GM21529 (cell line): ENCODE results near the gene KIFAP3.
A peak's percentile ranks its signal among the peaks of the same experiment; 100 is the strongest.

ENCODE experiments used
- ATAC-seq: cut with Tn5 transposase; IDR thresholded peaks from one replicate; pipeline ENCODE4 v1.9.1; 2021; ENCODE audit not compliant: unreplicated experiment

Gene KIFAP3

DNA sequence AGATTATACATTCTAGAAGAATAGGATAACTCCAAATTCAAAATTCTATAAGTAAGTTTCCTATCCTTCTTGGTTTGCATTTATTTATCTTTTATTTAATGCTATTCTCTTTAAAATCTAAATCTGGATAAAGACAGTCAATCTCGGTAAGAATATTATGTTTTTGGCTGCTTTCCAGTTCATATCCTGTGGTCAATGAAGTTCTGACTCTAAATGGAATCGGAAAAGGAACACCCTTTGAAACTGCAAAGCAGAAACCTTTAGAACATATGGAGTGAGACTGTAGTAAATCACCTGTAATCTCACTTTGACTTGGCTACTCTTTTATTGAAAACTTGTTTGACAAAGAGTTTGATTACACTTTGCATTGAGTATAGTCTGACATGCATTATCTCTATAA lies 85.2 kb downstream of the KIFAP3 start:
- no peak for ATAC-seq

GRCh38 chr1:169985757-169986156 lies 88.7 kb downstream of the KIFAP3 start:
- no peak for ATAC-seq

GRCh38 chr1:169974067-169974466 lies 100.4 kb downstream of the KIFAP3 start:
- no peak for ATAC-seq

GRCh38 chr1:169970114-169970513 lies 104.4 kb downstream of the KIFAP3 start:
- ATAC-seq: no peak

DNA sequence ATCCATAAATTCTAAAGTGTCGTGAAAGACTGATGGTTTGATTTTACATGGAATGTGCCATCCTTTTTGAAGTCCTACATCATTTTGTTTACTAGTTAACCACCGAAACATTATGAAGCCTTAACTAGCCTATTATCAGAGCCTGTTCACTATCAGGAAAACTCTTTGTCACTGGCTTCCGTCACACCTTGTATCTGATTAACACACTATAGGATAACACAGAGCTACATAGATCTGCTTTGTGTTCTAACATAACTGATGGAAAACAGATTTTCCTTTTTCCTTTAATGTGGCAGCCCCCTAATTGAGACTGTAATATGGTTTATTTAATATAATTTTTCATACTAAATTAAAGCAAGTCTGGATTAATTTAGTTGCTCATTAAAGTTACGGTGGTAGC lies 106.3 kb downstream of the KIFAP3 start:
- ATAC-seq: no peak

DNA sequence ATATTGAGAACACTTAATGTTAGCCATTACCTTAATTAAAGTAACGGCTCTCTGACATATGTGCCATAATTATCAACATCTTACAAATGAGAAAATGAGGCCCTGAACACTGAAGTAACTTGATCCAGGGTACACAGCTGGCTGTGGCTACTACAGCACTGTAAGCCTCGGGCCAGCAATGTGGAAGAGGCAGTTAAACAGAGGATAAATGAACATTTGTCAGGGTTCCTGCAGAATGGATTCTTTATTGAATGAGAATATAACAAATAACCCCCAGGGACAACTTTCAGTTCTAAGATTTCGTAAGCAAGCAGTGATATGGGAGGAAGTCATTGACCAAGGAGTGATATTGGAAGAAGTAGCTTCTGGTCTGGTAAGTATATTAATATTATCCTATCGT lies 110.3 kb downstream of the KIFAP3 start:
- ATAC-seq: no peak

- no peak for ATAC-seq
Measured at GRCh38 chr1:169959686-169960085, 114.8 kb downstream of the KIFAP3 start.

DNA sequence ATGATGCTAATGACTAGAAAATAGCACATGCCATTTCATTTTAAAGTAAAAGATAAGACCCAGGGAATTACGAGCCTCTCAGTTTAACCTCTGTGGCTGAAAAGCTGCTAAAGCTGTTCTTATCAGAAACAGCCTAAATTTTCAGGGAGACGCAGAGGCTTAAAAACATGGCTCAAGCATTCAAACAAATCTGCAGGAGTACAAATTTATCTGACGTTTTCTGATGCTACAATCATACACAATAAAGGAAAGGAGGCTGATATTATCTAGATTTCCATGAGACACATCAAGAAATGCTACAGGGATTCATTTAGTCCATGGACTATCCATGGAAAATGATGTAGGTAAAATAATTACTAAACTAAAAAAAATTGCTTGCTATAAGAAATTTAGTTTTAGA lies 115.5 kb downstream of the KIFAP3 start:
- no peak for ATAC-seq

GRCh38 chr1:169957884-169958283 lies 116.6 kb downstream of the KIFAP3 start:
- ATAC-seq: no peak

GRCh38 chr1:169951108-169951507 lies 123.4 kb downstream of the KIFAP3 start:
- ATAC-seq: no peak

GRCh38 chr1:169949139-169949538 lies 125.4 kb downstream of the KIFAP3 start:
- ATAC-seq: no peak

GRCh38 chr1:169946206-169946605 lies 128.3 kb downstream of the KIFAP3 start:
- no peak for ATAC-seq

- ATAC-seq: no peak
Measured at GRCh38 chr1:169945181-169945580, 129.3 kb downstream of the KIFAP3 start.

DNA sequence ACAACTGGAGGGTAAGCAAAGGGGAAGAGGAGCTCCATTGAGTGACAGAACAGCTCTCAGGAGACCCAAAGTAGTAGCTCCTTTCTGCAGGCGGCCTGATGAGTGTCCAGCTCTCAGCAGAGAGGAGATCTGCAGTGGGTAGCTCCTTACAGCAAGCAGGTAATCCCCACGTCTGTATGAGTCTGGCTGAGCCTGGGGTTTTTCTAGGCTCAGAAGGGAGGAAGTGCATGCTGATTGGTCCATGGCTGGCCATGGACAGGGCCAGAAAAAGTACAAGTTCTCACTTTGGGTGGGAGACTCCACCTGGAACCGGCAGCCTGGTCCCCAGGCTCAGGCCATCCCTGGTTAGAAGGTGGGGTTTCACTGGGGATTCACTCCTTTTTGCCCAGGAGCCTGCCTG lies 129.9 kb downstream of the KIFAP3 start:
- no peak for ATAC-seq

- ATAC-seq: no peak
Measured at GRCh38 chr1:169943963-169944526, 130.4 kb downstream of the KIFAP3 start.

- ATAC-seq: no peak
Measured at GRCh38 chr1:169941982-169942830, 132.3 kb downstream of the KIFAP3 start.

GRCh38 chr1:169933984-169934725 lies 140.3 kb downstream of the KIFAP3 start:
- no peak for ATAC-seq

- ATAC-seq: no peak
Measured at GRCh38 chr1:169931795-169932231, 142.7 kb downstream of the KIFAP3 start.

GRCh38 chr1:169929210-169929526 lies 145.3 kb downstream of the KIFAP3 start:
- ATAC-seq: no peak

DNA sequence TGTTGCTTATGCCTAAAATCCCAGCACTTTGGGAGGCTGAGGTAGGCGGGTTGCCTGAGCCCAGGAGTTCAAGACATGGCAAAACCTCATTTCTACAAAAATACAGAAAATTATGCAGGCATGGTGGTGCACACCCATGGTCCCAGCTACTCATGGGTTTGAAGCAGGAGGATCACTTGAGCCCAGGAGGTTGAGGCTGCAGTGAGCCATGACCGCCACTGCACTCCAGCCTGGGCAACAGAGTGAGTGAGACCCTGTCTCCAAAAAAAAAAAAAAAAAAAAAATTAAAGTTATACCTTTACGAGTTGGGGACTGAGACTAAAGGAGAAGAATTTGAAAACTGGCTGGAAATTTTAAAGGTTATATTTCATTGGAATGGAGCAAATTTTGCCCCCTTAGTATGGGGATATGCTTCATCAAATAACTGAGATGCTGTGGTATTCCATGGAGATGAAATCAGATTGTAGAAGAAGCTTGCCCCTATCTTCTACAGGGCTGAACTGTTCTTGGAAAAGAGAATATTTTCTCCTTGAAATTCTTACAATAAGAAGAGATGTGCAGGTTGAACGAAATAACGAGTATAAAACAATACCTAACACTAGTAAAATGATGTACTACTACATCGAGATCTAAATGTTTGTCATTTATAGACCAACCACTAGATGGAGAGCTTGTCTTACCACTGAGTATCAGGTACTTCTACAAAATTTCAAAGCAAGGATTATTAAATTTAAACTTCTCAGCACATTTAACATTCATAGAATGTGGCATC lies 145.9 kb downstream of the KIFAP3 start:
- peak; percentile 69 for ATAC-seq
